ENCODE results near the gene MUTYH.
"Not testable (repeated sequence)": the region's sequence is repeated elsewhere in the genome, so short reads cannot be mapped to it uniquely, and the experiment has no call there.

DNA sequence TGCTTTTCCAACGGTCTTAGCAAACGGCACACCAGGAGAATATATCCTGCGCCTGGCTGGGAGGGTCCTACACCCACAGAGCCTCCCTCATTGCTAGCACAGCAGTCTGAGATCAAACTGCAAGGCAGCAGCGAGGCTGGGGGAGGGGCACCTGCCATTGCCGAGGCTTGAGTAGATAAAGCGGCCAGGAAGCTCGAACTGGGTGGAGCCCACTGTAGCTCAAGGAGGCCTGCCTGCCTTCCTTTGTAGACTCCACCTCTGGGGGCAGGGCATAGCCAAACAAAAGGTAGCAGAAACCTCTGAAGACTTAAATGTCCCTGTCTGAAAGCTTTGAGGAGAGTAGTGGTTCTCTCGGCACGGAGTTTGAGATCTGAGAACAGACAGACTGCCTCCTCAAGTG, 55.4 kb downstream of the MUTYH start:
- not testable (repeated sequence) for TF ChIP-seq EZH2 (IDR thresholded peaks at IDR 0.05; ENCODE audit: low read depth); CTCF (conservative IDR thresholded peaks at IDR 0.05)

Data from PC-9 (cell line).